GM19397 (cell line): ENCODE results near the gene SEMA4D.

ENCODE experiments used
- ATAC-seq: cut with Tn5 transposase; IDR thresholded peaks from one replicate; pipeline ENCODE4 v1.9.1; 2021; ENCODE audit warnings: mild to moderate bottlenecking, moderate library complexity; ENCODE audit not compliant: unreplicated experiment

Gene SEMA4D

GRCh38 chr9:89467278-89467625 is 30.7 kb downstream of the SEMA4D start:
- ATAC-seq: no peak

GRCh38 chr9:89466451-89467277 is 31.2 kb downstream of the SEMA4D start:
- ATAC-seq: peak; percentile 56

- no peak for ATAC-seq
These were observed 32.1 kb downstream of the SEMA4D start for GRCh38 chr9:89465726-89466308.

GRCh38 chr9:89465001-89465451 is 32.9 kb downstream of the SEMA4D start:
- ATAC-seq: no peak

- ATAC-seq: peak; percentile 31
These were observed 33.5 kb downstream of the SEMA4D start for GRCh38 chr9:89464300-89464901.

GRCh38 chr9:89462817-89463683 is 34.9 kb downstream of the SEMA4D start:
- no peak for ATAC-seq

- no peak for ATAC-seq
These were observed 35.7 kb downstream of the SEMA4D start for GRCh38 chr9:89462199-89462598.

- ATAC-seq: no peak
These were observed 36.6 kb downstream of the SEMA4D start for GRCh38 chr9:89461265-89461664.

- no peak for ATAC-seq
These were observed 37.4 kb downstream of the SEMA4D start for GRCh38 chr9:89460551-89460950.

- no peak for ATAC-seq
These were observed 39.0 kb downstream of the SEMA4D start for GRCh38 chr9:89458768-89459496.

- no peak for ATAC-seq
These were observed 40.5 kb downstream of the SEMA4D start for GRCh38 chr9:89457376-89457855.

GRCh38 chr9:89455356-89455824 is 42.5 kb downstream of the SEMA4D start:
- ATAC-seq: no peak

GRCh38 chr9:89454498-89455355 is 43.2 kb downstream of the SEMA4D start:
- ATAC-seq: no peak

- ATAC-seq: no peak
These were observed 44.5 kb downstream of the SEMA4D start for GRCh38 chr9:89453452-89453851.

- no peak for ATAC-seq
These were observed 45.4 kb downstream of the SEMA4D start for GRCh38 chr9:89452561-89452960.

- ATAC-seq: no peak
These were observed 47.7 kb downstream of the SEMA4D start for GRCh38 chr9:89450213-89450612.

- ATAC-seq: no peak
These were observed 48.6 kb downstream of the SEMA4D start for GRCh38 chr9:89449261-89449671.

GRCh38 chr9:89448821-89449220 is 49.1 kb downstream of the SEMA4D start:
- ATAC-seq: no peak

- no peak for ATAC-seq
These were observed 49.5 kb downstream of the SEMA4D start for GRCh38 chr9:89448381-89448780.
